Thymus (tissue), 11 donors: ENCODE measurements around the gene WNT9A. TPM values are rescaled to one million over a fixed set of nuclear protein-coding genes. Genes with fewer than 3 reads are reported as not detected.

Experiments
- DNase-seq, 9 donors: peaks; one replicate each; pipeline ENCODE4 v3.0.0-alpha.2; 2013; ENCODE audit warnings: low spot score in 9 of 9, low read depth in 6 of 9, missing footprints in 1 of 9
- H3K27ac ChIP-seq, 2 donors: one replicate each; pipeline ENCODE4 v1.5.1; 2013; ENCODE audit warnings: control low read depth in 1 of 2, low read depth in 1 of 2, low read length in 1 of 2, mild to moderate bottlenecking in 1 of 2, moderate library complexity in 1 of 2
- H3K27me3 ChIP-seq, 2 donors: one replicate each; pipeline ENCODE4 v1.5.1; 2013; ENCODE audit warnings: low read length in 1 of 2; ENCODE audit not compliant: control insufficient read depth in 2 of 2, insufficient read depth in 1 of 2
- H3K36me3 ChIP-seq, 2 donors: one replicate each; pipeline ENCODE4 v1.5.1; 2013; ENCODE audit warnings: low read length in 1 of 2, mild to moderate bottlenecking in 1 of 2, moderate library complexity in 1 of 2; ENCODE audit not compliant: control insufficient read depth in 2 of 2, insufficient read depth in 2 of 2
- H3K4me1 ChIP-seq, 2 donors: one replicate each; pipeline ENCODE4 v1.5.1; 2013; ENCODE audit warnings: low read length in 2 of 2; ENCODE audit not compliant: control insufficient read depth in 2 of 2, insufficient read depth in 2 of 2
- H3K4me3 ChIP-seq, 2 donors: one replicate each; pipeline ENCODE4 v1.5.1; 2013; ENCODE audit warnings: low read length in 2 of 2, control low read depth in 1 of 2, mild to moderate bottlenecking in 1 of 2
- H3K9me3 ChIP-seq, 2 donors: one replicate each; pipeline ENCODE4 v1.5.1; 2013; ENCODE audit warnings: low read length in 1 of 2, mild to moderate bottlenecking in 1 of 2; ENCODE audit not compliant: control insufficient read depth in 2 of 2, insufficient read depth in 1 of 2
- WGBS: extraction: QIAGEN DNeasy Blood & Tissue Kit; methylation state at CpG from one replicate; pipeline ENCODE4 v1.1.7; 2013; 5-methylcytosine and 5-hydroxymethylcytosine counted together
- polyA plus RNA-seq: library from polyadenylated mRNA; stranded (reverse); fragments of 200-250 nt; gene quantifications from one replicate; pipeline ENCODE4 v1.2.3, GENCODE V29; 2013
- total RNA-seq: library from RNA; stranded (reverse); fragments of 120-200 nt; gene quantifications from one replicate; pipeline ENCODE4 v1.2.4, GENCODE V29; 2013
- donor health status: healthy.

The WNT9A gene
- total and polyA plus RNA-seq, 2 donors = 0.24 to 2.9 TPM

- H3K9me3 ChIP-seq = no peaks in the 10 kb centered on the region
- peaks cover 0 to 10% of the 10 kb centered on the region in 2 donors for H3K4me1 ChIP-seq
- no peak overlapping the region for H3K4me3 ChIP-seq
- H3K36me3 ChIP-seq = no peaks in the 10 kb centered on the region
- no peak overlapping the region for H3K27ac ChIP-seq
- WGBS = 97% methylated on average over 8 of the region's 8 CpGs
- DNase-seq = no peak
- H3K27me3 ChIP-seq = peaks cover 21 to 40% of the 10 kb centered on the region in 2 donors
These were observed 4.9 kb downstream of the WNT9A start for GRCh38 chr1:227942716-227943261.

- WGBS = 93% methylated on average over 15 of the region's 15 CpGs
- Histone ChIP-seq H3K4me3 (no peak overlapping the region), H3K36me3 (no peaks in the 10 kb centered on the region), H3K9me3 (no peaks in the 10 kb centered on the region), H3K27ac (no peak overlapping the region), H3K4me1 (peaks cover 0 to 8% of the 10 kb centered on the region in 2 donors), H3K27me3 (peaks cover 15 to 37% of the 10 kb centered on the region in 2 donors)
- no peak for DNase-seq
These were observed 5.6 kb downstream of the WNT9A start for GRCh38 chr1:227942021-227942715.

GRCh38 chr1:227941509-227942020 is 6.2 kb downstream of the WNT9A start:
- H3K27ac ChIP-seq = no peak overlapping the region

GRCh38 chr1:227940791-227941241 is 6.9 kb downstream of the WNT9A start:
- Histone ChIP-seq H3K4me1 (peaks cover 0 to under 1% of the 10 kb centered on the region in 2 donors), H3K27ac (no peak overlapping the region), H3K27me3 (peaks cover 1 to 24% of the 10 kb centered on the region in 2 donors), H3K4me3 (no peak overlapping the region), H3K9me3 (no peaks in the 10 kb centered on the region), H3K36me3 (no peaks in the 10 kb centered on the region)
- 97% methylated on average over 17 of the region's 17 CpGs for WGBS
- DNase-seq = no peak

More at GRCh38 chr1:227941509-227942020, 6.2 kb downstream of the WNT9A start:
- 97% methylated on average over 15 of the region's 15 CpGs for WGBS
- no peaks in the 10 kb centered on the region for H3K36me3 ChIP-seq
- H3K27me3 ChIP-seq = peaks cover 9 to 31% of the 10 kb centered on the region in 2 donors
- H3K4me1 ChIP-seq = peaks cover 0 to 7% of the 10 kb centered on the region in 2 donors
- H3K9me3 ChIP-seq = no peaks in the 10 kb centered on the region
- no peak overlapping the region for H3K4me3 ChIP-seq
- no peak for DNase-seq

- H3K36me3 ChIP-seq = no peaks in the 10 kb centered on the region
- H3K4me1 ChIP-seq = no peaks in the 10 kb centered on the region
- H3K27ac ChIP-seq = no peak overlapping the region
- 85% methylated on average over 20 of the region's 20 CpGs for WGBS
- H3K27me3 ChIP-seq = peaks cover 0 to 16% of the 10 kb centered on the region in 2 donors
- H3K9me3 ChIP-seq = no peaks in the 10 kb centered on the region
- H3K4me3 ChIP-seq = no peak overlapping the region
- DNase-seq = no peak
These were observed 7.7 kb downstream of the WNT9A start for GRCh38 chr1:227939791-227940771.

GRCh38 chr1:227938911-227939790 is 8.6 kb downstream of the WNT9A start:
- Histone ChIP-seq H3K36me3 (no peaks in the 10 kb centered on the region), H3K4me1 (no peaks in the 10 kb centered on the region), H3K4me3 (no peak overlapping the region), H3K9me3 (no peaks in the 10 kb centered on the region), H3K27ac (no peak overlapping the region), H3K27me3 (peaks cover 0 to 7% of the 10 kb centered on the region in 2 donors)
- 95% methylated on average over 27 of the region's 27 CpGs for WGBS
- no peak for DNase-seq

GRCh38 chr1:227938276-227938675 is 9.5 kb downstream of the WNT9A start:
- WGBS = 98% methylated on average over 10 of the region's 10 CpGs
- no peaks in the 10 kb centered on the region for H3K4me1 ChIP-seq

GRCh38 chr1:227937838-227938145 is 9.9 kb downstream of the WNT9A start:
- H3K27ac ChIP-seq = no peak overlapping the region
- H3K36me3 ChIP-seq = no peaks in the 10 kb centered on the region
- 93% methylated on average over 7 of the region's 7 CpGs for WGBS
- H3K4me1 ChIP-seq = no peaks in the 10 kb centered on the region
- peaks cover 0 to under 1% of the 10 kb centered on the region in 2 donors for H3K27me3 ChIP-seq
- H3K9me3 ChIP-seq = no peaks in the 10 kb centered on the region
- no peak overlapping the region for H3K4me3 ChIP-seq
- DNase-seq = no peak

More at GRCh38 chr1:227938276-227938675, 9.5 kb downstream of the WNT9A start:
- DNase-seq = no peak
- Histone ChIP-seq H3K27me3 (peaks cover 0 to 4% of the 10 kb centered on the region in 2 donors), H3K4me3 (no peak overlapping the region), H3K9me3 (no peaks in the 10 kb centered on the region), H3K27ac (no peak overlapping the region), H3K36me3 (no peaks in the 10 kb centered on the region)
